Amniotic stem cell (primary cell): Measurements from ENCODE around the gene LY6G6D.

Source experiments
- DNase-seq: peaks from one replicate; lab custom pipeline; 2025; lab: John Stamatoyannopoulos, UW

Gene LY6G6D

DNA sequence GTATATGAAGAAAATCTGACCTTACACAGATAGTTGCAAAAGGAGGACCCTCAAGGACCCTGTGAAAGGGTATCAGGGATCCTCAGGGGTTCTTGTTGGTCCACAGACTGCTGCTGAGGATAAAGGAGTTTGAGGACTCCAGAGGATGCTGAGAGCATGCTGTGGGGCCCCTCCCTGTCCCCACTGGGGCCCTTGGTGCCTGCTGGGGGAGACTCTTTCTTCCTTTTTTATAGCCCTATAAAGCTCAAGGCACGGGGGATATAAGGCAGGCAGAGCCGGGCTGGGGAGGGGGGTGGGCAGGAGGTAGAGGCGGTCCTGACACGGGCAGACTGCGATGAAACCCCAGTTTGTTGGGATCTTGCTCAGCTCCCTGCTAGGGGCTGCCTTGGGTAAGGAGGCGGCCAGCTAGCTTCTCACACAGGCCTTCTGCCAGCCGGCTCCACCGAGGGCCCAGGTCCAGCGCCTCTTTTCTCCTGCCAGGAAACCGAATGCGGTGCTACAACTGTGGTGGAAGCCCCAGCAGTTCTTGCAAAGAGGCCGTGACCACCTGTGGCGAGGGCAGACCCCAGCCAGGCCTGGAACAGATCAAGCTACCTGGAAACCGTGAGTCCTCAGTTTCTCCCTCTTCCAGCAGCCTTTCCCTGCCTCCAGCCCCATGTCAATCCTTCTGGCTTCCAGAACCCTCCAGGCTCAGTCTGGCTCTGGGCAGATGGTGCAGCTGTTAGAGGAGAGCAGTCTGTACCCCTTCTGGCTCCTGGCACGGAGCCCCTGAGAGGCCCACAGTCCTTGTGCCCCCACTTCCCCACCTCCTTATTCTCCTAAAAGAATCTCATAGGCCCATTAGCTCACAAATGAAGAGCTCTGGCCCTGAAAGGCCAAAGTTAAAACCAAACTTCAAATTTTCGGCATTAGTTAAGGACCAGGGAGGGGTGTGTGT lies at the start of gene LY6G6D:
TSS of gene LY6G6D (plus strand) at position 327 of the 937 bp plus-strand sequence. CDS start at position 335, 8 bp downstream.
- no peak for DNase-seq

DNA sequence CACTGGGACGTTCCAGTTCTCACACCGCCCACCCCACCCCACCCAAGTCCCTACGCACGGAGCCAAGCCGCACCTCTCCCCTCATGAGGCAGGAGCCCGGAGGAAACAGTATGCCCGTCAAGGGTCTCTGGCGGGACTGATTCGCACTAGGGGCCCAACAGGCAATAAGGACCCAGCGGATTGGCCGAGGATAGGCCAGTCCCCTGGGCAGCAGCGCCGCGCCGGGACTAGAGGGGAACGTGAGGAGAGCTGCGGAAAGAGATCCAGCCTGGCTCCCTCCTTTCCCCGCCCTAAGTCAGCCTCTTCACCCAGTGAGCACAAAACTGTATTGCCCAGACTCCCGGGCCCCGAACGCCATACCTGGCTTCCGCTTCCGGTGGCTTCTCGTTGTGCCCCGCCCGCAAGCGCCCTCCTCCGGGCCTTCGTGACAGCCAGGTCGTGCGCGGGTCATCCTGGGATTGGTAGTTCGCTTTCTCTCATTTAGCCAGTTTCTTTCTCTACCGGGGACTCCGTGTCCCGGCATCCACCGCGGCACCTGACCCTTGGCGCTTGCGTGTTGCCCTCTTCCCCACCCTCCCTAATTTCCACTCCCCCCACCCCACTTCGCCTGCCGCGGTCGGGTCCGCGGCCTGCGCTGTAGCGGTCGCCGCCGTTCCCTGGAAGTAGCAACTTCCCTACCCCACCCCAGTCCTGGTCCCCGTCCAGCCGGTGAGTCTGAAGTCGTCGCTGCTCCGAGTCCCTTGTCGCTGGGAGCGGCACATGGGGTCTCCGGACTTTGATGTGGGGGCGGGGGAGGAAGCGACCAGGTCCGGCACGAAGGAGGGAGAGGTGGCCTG lies 49.4 kb upstream of the LY6G6D start, which contains the start of gene CSNK2B:
TSS of gene CSNK2B (plus strand) at position 580 of the 836 bp plus-strand sequence. CDS start 752 bp downstream, outside the sequence.
- DNase-seq, result peak; percentile 97

DNA sequence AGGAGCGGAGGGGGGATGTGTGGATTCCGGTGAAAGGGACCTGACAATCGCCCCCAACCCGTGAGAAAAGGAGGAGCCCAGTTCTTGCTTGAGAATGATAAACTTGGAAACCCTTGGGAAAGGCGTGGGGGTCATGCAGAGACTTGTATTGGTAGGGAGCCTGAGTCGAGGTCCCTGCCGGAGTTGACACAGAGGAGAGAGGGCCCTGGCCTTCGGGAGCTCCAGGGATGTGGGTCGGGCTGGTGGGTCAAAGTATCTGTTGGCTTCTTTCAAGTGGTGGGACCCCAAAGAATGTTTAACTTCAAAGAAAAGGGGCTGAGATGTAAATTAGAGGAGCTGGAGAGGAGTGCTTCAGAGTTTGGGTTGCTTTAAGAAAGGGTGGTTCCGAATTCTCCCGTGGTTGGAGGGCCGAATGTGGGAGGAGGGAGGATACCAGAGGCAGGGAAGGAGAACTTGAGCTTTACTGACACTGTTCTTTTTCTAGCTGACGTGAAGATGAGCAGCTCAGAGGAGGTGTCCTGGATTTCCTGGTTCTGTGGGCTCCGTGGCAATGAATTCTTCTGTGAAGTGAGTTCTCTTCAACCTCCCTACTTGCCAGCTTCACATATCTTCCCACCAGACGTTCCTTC lies 48.7 kb upstream of the LY6G6D start:
- no peak for DNase-seq

GRCh38 chr6:31669676-31670075 lies 45.5 kb upstream of the LY6G6D start, which contains the start of gene LY6G5B:
Gene LY6G5B (plus strand): TSS chr6:31669976. CDS start chr6:31670951, 975 bp downstream.
- no peak for DNase-seq

DNA sequence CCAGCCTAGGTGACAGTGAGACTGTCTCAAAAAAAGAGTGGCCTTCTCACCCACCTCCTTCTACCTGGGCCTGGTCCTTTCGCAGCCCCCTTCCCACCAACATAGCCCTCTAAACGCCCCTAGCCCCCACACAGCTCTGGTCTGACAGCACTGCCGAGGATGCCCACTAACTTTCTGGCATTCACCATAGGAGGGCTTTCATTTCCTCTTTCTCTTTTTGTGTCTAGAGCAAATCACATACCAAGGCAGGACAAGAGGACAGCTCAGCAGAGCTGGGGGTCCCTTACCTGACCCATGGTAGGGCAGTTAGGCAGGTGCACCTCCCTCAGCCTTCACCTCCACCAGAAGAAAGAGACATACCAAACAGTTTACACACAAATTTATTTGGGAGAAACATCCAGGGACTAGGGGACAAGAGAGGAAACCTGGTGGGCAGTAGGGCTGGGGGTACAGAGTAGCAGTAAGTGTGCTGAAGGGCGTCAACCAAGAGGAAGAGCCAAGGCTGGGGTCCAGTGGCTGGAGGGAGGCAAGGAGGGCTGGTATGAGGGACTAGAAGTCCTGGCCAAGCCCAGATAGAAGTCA lies 38.7 kb upstream of the LY6G6D start:
- no peak for DNase-seq

- no peak for DNase-seq
Observed at GRCh38 chr6:31676904-31677303, 38.2 kb upstream of the LY6G6D start.

GRCh38 chr6:31677955-31678354 lies 37.2 kb upstream of the LY6G6D start:
- DNase-seq, result no peak

DNA sequence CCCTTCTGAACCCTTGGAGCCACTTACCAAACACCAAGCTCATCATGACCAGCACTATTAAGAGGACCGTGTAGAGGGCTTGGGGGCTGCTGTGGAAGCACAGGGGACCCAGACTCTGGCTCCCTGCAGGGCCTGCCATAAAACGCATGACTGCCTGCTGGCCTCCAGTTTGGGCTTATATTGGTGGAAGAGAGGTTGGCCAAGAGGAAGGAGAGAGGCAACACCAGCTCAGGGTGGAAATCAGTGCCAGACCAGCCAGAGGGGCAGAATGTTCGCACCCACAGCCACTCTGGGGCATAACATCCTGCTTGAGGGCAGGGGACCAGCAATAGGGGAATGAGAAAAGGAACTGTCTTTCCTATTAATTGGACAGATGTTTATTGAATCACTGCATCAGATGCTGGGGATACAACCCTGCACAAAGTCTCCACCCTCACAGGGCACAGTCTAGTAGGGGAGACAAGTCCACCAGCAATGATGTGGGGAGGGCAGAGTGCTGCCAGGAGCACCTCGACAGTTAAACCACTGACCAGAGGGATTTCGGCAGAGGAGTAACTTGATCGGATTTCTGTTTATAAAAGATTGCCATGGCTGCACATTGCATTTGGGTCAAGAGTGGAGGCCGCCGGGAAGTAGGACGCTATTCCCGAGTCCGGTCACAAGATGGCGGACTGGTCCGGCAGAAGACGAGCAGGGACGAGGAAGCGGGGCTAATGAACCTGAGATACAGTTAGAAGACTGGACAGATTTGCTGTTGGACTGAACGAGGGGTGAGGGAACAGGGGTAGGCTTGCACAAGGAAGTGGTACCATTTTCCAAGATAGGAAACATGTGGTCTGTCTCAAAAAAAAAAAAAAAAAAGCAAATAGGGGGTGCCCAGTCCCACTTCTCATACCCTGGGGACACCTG lies 34.7 kb upstream of the LY6G6D start, which contains the start of gene LY6G5C:
TSS of gene LY6G5C (minus strand) at position 842 of the 909 bp plus-strand sequence. CDS start at position 148, 694 bp downstream.
- peak; percentile 75 for DNase-seq

GRCh38 chr6:31681135-31681671 lies 33.9 kb upstream of the LY6G6D start:
- no peak for DNase-seq

GRCh38 chr6:31683591-31683990 lies 31.6 kb upstream of the LY6G6D start:
- DNase-seq, result no peak

DNA sequence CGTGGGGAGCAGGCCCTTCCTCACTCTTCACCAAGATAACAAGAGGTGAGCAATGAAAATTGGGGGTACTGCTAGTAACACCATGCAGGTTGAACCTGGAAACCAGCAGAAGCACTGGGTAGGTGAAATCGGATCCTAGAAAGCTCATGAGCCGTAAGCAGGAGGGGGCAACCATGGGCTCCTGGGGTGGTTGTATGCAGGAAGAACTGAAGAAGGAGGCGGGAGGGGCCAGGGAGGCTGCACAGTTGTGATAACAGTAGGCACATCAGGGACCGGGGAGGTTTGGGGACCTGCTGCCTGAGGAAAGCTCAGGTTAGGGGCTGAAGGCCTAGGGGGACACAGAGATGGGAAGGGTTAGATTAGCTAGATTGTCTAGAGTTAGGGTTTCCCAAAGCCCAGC lies 28.7 kb upstream of the LY6G6D start:
- no peak for DNase-seq

- DNase-seq, result no peak
Observed at GRCh38 chr6:31687321-31687720, 27.8 kb upstream of the LY6G6D start.

- DNase-seq, result no peak
Observed at GRCh38 chr6:31687860-31688693, 27.1 kb upstream of the LY6G6D start.

GRCh38 chr6:31689249-31690110 lies 25.7 kb upstream of the LY6G6D start:
- DNase-seq, result no peak

- no peak for DNase-seq
Observed at GRCh38 chr6:31690231-31691077, 24.7 kb upstream of the LY6G6D start.

- no peak for DNase-seq
Observed at GRCh38 chr6:31691078-31691463, 24.1 kb upstream of the LY6G6D start.

- DNase-seq, result no peak
Observed at GRCh38 chr6:31691564-31692108, 23.5 kb upstream of the LY6G6D start.
